GM23248 (cell line): ENCODE data around the gene CHGA.

Source experiments
- EZH2 ChIP-seq: fragments of 200-600 bp; sonication (generic); IDR thresholded peaks from 2 replicates; pipeline ENCODE4 v1.6.1; 2018; ENCODE audit warnings: antibody characterized with exemption, mild to moderate bottlenecking; ENCODE audit not compliant: insufficient read depth, poor library complexity, severe bottlenecking
- EZH2phosphoT487 ChIP-seq: fragments of 200-600 bp; sonication (generic); IDR thresholded peaks from 2 replicates; pipeline ENCODE4 v1.6.1; 2018; ENCODE audit warnings: antibody characterized with exemption, moderate library complexity, mild to moderate bottlenecking, low read depth; ENCODE audit not compliant: insufficient read depth

DNA sequence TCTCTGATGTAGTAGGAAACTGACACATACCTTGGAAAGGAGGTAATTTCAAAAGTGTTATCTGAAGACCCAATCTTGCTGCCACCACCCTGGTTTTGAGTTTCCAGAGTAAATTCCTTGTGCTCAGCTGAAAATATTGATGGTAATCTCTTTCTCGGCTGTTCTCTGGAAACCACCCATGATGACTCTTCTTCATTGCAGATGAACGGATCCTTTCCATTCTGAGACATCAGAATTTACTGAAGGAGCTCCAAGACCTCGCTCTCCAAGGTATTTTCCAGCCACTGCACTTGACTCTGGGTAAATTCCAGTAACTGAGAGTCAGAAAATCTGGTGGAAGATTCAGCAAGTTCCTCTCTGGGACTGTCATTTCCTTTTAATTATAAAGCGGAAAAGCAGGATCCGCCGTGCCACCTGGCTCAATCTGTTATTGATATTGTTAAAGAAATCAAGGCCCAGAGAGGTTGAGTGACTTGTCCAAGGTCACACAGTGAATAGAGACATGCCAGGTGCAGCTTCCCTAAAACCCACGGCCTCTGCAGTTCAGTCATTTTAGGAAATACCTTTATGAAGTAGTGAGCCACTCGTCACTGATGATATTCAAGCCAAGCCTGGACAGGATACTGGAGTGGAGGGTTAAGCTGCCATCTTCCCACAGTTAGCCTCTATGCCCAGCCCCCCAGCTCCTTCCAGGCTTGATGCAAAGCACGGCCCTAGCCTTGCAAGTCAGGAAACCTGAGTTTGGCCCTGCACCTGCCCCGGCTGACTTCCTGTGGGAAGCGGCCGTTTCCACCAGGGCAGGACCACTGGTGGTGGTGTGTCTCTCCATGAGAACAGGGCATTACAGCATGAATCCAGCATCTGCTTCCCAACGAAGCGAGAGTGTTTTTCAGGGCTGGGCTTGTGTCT is 4.7 kb downstream of the CHGA start:
- no peak for TF ChIP-seq EZH2phosphoT487
- TF ChIP-seq EZH2, result no peak
